Subcutaneous abdominal adipose tissue (tissue), 5 donors: Measurements from ENCODE around the gene MSANTD2.
A peak's percentile ranks its signal among the peaks of the same experiment; 100 is the strongest.

Experiments
- H3K27ac ChIP-seq: one replicate; pipeline ENCODE4 v1.7.0; 2013; ENCODE audit warnings: low read depth, mild to moderate bottlenecking, inconsistent platforms, low read length, moderate library complexity
- H3K27me3 ChIP-seq, 5 donors: one replicate each; pipeline ENCODE4 v1.7.0; 2013; ENCODE audit warnings: low read length in 5 of 5, inconsistent platforms in 1 of 5; ENCODE audit not compliant: control insufficient read depth in 5 of 5, insufficient read depth in 4 of 5
- H3K36me3 ChIP-seq, 5 donors: one replicate each; pipeline ENCODE4 v1.7.0; 2013; ENCODE audit warnings: low read length in 5 of 5; ENCODE audit not compliant: control insufficient read depth in 5 of 5, insufficient read depth in 5 of 5
- H3K4me1 ChIP-seq, 5 donors: one replicate each; pipeline ENCODE4 v1.7.0; 2013; ENCODE audit warnings: low read length in 5 of 5, mild to moderate bottlenecking in 3 of 5, moderate library complexity in 1 of 5; ENCODE audit not compliant: control insufficient read depth in 5 of 5, insufficient read depth in 5 of 5
- H3K4me3 ChIP-seq, 5 donors: one replicate each; pipeline ENCODE4 v1.7.0; 2013; ENCODE audit warnings: low read length in 5 of 5, low read depth in 1 of 5
- H3K9ac ChIP-seq, 5 donors: one replicate each; pipeline ENCODE4 v1.7.0; 2013; ENCODE audit warnings: low read length in 5 of 5, mild to moderate bottlenecking in 4 of 5, moderate library complexity in 3 of 5
- H3K9me3 ChIP-seq, 5 donors: one replicate each; pipeline ENCODE4 v1.7.0; 2013; ENCODE audit warnings: low read length in 5 of 5; ENCODE audit not compliant: control insufficient read depth in 5 of 5
- donor health status: healthy.
- donor health status: healthy.
- donor health status: healthy.
- donor health status: healthy.
- donor health status: healthy.

The MSANTD2 gene

GRCh38 chr11:124762624-124763155 is 37.5 kb downstream of the MSANTD2 start:
- Histone ChIP-seq H3K9ac (peak overlapping the region in 4 of 5 donors; percentile 11 to 66 (median 64)), H3K4me3 (peak overlapping the region; percentile 74 to 88 (median 77)), H3K27ac (no peak overlapping the region), H3K9me3 (no peaks in the 10 kb centered on the region), H3K27me3 (peaks cover 21 to 40% (median 37%) of the 10 kb centered on the region in 5 donors), H3K4me1 (peaks cover 2 to 50% (median 39%) of the 10 kb centered on the region in 5 donors), H3K36me3 (peaks cover 0 to 18% (median 12%) of the 10 kb centered on the region in 5 donors)

DNA sequence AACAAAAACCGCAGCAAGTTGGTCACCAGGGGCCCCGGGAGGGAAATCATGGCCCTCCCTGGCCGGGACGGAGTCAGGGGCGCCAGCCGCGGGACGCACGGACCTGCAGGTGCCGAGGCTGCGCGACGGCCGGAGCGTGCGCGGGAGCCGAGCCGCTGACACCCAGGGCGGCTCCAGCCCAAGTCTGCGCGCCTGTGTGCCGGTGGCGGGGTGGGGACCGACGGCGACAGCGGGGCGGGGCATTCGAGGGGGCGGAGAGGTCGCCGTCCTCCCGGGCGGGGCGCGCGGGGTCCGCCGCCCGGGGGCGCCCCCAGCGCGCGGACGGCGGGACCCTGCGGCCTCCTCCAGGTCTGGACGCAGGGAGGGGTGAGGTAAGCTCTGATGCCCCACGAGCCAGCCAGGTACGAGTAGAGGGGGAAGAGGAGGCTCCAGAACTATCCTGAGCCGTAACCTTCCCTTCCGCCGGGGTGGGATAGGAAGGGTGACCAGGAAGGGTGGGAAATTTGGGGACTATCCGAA is 38.0 kb downstream of the MSANTD2 start, which contains the start of gene ESAM:
ESAM (minus strand) TSS at position 186 of the 519 bp plus-strand sequence; CDS start at position 50, 136 bp downstream.
- peaks cover 21 to 44% (median 42%) of the 10 kb centered on the region in 5 donors for H3K27me3 ChIP-seq
- peaks cover 2 to 55% (median 41%) of the 10 kb centered on the region in 5 donors for H3K4me1 ChIP-seq
- H3K9me3 ChIP-seq: no peaks in the 10 kb centered on the region
- peaks cover 0 to 12% (median 7%) of the 10 kb centered on the region in 5 donors for H3K36me3 ChIP-seq
- peak within 1 kb of the TSS; percentile 11 to 86 (median 71) for H3K9ac ChIP-seq
- peak within 1 kb of the TSS; percentile 89 for H3K27ac ChIP-seq
- peak within 1 kb of the TSS; percentile 74 to 88 (median 77) for H3K4me3 ChIP-seq

DNA sequence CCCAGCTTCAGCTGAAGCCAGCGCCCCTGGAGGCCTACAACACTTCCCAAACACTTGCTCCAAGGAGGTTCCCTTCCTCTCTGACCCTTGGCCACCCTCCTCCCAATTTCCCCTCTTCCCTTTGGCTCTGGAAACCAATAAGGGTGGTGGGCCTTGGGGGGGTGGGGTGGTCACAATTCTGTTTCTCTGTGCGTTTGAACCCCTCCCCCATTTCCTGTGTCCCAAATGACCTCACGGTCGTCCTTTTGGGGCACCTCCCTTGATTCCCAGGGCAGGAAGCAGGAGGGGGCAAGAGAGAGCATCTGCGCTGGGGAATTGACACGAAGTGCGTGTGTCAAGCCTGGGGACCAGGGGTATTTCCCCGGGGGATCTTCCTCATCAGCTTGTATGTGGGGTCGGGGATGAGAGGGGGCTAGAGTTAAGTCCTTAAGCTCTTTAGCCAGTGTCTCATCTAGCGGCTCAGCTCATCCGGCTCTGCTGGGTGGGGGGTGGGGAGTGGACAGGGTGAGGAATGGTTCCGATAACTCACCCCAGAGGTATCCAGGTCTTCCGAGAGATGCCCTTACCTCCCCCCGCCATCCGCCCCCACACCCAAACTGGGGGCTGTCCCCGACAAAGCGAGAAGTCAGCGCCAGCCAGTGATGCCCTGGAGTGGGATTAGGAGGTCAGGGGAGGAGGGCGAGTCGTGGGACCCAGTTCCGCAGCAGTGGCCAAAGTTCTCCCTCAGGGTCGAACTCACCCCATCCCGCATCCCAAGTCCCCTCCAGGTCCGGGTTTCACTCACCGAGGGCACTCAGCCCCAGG is 38.7 kb downstream of the MSANTD2 start:
- peak overlapping the region; percentile 70 to 88 (median 76) for H3K4me3 ChIP-seq

GRCh38 chr11:124760806-124761205 is 39.4 kb downstream of the MSANTD2 start:
- Histone ChIP-seq H3K27ac (peak overlapping the region; percentile 89), H3K36me3 (peaks cover 0 to 12% (median 5%) of the 10 kb centered on the region in 5 donors), H3K4me1 (peaks cover 2 to 68% (median 44%) of the 10 kb centered on the region in 5 donors), H3K27me3 (peaks cover 21 to 57% (median 52%) of the 10 kb centered on the region in 5 donors), H3K9ac (peak overlapping the region in 4 of 5 donors; percentile 52 to 86 (median 64)), H3K4me3 (peak overlapping the region; percentile 70 to 88 (median 76)), H3K9me3 (no peaks in the 10 kb centered on the region)

More for the DNA sequence above, 38.7 kb downstream of the MSANTD2 start:
- peaks cover 0 to 8% (median 4%) of the 10 kb centered on the region in 5 donors for H3K36me3 ChIP-seq
- peak overlapping the region in 4 of 5 donors; percentile 56 to 86 (median 71) for H3K9ac ChIP-seq
- peaks cover 21 to 50% (median 47%) of the 10 kb centered on the region in 5 donors for H3K27me3 ChIP-seq
- H3K27ac ChIP-seq: peak overlapping the region; percentile 89
- H3K4me1 ChIP-seq: peaks cover 2 to 61% (median 41%) of the 10 kb centered on the region in 5 donors
- H3K9me3 ChIP-seq: no peaks in the 10 kb centered on the region

DNA sequence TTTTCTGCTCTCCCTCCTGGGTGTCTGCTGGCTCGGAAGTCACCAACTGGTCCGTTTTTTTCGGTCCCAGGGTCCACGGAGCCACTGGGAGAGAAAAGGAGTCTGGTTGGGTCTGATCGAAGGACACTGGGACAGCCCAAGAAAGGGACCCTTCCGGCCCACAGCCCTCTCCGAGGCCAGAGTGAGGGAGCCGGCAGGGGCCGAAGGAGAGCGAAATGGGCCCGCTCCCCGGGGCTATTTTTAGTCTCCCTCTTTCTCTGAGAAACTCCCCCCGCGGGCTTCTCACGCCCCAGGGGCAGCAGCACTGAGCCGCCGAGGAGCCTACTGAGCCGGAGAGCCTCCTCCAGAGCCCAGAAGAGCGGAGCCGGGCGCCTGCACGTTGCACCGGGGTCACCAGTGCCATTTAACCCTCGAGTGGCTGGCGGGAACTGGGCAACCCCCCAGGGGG is 40.0 kb downstream of the MSANTD2 start:
- Histone ChIP-seq H3K4me3 (peak overlapping the region in 4 of 5 donors; percentile 70 to 88 (median 76)), H3K27me3 (peaks cover 21 to 58% (median 53%) of the 10 kb centered on the region in 5 donors), H3K27ac (peak overlapping the region; percentile 89), H3K9me3 (no peaks in the 10 kb centered on the region), H3K4me1 (peaks cover 2 to 69% (median 44%) of the 10 kb centered on the region in 5 donors), H3K36me3 (peaks cover 0 to 11% (median 7%) of the 10 kb centered on the region in 5 donors), H3K9ac (peak overlapping the region in 4 of 5 donors; percentile 52 to 86 (median 66))

GRCh38 chr11:124759266-124760204 is 40.7 kb downstream of the MSANTD2 start:
- H3K36me3 ChIP-seq: peaks cover 0 to 11% (median 7%) of the 10 kb centered on the region in 5 donors
- peaks cover 21 to 58% (median 53%) of the 10 kb centered on the region in 5 donors for H3K27me3 ChIP-seq
- H3K9ac ChIP-seq: peak overlapping the region in 4 of 5 donors; percentile 52 to 86 (median 66)
- H3K9me3 ChIP-seq: no peaks in the 10 kb centered on the region
- H3K27ac ChIP-seq: peak overlapping the region; percentile 89
- H3K4me3 ChIP-seq: peak overlapping the region in 4 of 5 donors; percentile 57 to 88 (median 76)
- H3K4me1 ChIP-seq: peaks cover 2 to 75% (median 44%) of the 10 kb centered on the region in 5 donors

DNA sequence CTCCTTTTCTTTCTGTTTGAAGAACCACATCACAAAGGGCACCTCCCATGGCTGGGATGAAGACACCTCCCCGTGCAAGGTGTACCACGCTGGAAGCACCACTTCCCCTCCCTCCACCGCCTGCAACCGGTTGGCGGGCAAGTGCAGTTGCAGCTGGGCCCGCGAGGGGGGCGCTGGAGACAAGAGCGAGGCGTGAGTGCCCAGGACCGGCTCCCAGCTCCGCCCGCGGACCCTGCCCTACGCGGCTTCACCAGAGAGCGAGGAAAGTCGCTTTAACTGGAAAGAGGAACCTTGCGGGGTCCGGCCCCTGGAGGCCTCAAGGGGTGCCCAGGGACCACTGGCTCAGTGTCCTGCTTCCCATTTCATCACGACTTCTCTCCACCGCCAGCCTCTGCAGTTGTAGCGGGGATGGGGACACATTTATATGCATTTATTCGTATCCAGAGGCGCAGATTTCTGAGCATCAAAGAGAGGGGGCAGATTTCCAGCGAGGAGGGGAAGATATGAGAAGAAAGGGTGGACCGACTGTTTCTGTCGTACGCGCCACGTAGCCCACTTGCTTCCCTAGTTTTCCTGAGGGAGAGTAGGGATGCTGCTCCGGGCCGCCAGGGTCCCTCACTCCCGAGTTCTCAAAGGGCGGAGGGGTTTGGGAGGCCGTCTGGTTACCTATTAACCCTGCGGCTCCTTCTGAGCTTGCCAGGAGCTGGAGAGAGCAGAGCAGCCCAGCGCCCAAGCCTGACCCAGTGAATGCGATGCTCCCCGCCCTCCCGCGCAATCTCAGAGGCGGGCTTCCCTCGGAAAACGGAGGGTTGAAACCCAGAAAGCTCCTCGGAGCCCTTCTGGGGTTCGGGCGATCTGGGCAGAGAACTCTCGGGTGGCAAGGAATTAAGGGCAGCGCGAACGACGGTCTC is 41.6 kb downstream of the MSANTD2 start:
- Histone ChIP-seq H3K4me3 (peak overlapping the region; percentile 56 to 88 (median 76)), H3K4me1 (peaks cover 2 to 84% (median 44%) of the 10 kb centered on the region in 5 donors), H3K27ac (peak overlapping the region; percentile 65), H3K36me3 (peaks cover 0 to 20% (median 17%) of the 10 kb centered on the region in 5 donors), H3K9ac (peak overlapping the region in 2 of 5 donors; percentile 44 to 73), H3K27me3 (peaks cover 21 to 58% (median 53%) of the 10 kb centered on the region in 5 donors), H3K9me3 (no peaks in the 10 kb centered on the region)

DNA sequence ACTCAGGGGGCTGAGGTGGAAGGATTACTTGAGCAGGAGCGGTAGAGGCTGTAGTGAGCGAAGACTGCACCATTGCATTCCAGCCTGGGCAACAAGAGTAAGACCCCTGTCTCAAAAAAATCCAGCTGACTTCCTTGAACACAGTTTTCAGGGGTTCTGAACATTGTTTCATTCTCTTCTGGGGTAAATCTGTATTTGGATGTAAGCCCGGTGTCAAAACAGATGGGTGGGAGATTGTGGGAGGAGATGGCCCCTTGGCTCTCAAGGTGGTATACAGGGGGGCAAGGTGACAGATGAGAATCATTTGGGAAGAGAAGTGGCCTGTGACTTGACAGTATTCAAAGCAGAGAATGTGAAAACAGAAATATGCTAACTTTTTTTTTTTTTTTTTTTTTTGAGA is 42.9 kb downstream of the MSANTD2 start:
- Histone ChIP-seq H3K9ac (no peak overlapping the region), H3K4me1 (peaks cover 3 to 83% (median 31%) of the 10 kb centered on the region in 5 donors), H3K9me3 (no peaks in the 10 kb centered on the region), H3K27ac (no peak overlapping the region), H3K36me3 (peaks cover 0 to 28% (median 21%) of the 10 kb centered on the region in 5 donors), H3K4me3 (no peak overlapping the region), H3K27me3 (peaks cover 21 to 60% (median 49%) of the 10 kb centered on the region in 5 donors)
